GM12875 (cell line): ENCODE measurements around the gene NLGN2.

ENCODE experiments used
- H3K4me3 ChIP-seq: one replicate; pipeline ENCODE4 v1.5.1; 2011; ENCODE audit warnings: low read depth, low read length, control low read depth
- TF ChIP-seq, protein P1 (sequence below): IDR thresholded peaks from 2 replicates; pipeline ENCODE4 v1.5.1; 2011; ENCODE audit warnings: low read depth, mild to moderate bottlenecking, control low read depth, inconsistent platforms, low read length, moderate library complexity, borderline replicate concordance; ENCODE audit not compliant: insufficient read depth

NLGN2 gene

GRCh38 chr17:7468804-7469389 lies 61.3 kb downstream of the NLGN2 start:
- TF ChIP-seq, protein P1, sequence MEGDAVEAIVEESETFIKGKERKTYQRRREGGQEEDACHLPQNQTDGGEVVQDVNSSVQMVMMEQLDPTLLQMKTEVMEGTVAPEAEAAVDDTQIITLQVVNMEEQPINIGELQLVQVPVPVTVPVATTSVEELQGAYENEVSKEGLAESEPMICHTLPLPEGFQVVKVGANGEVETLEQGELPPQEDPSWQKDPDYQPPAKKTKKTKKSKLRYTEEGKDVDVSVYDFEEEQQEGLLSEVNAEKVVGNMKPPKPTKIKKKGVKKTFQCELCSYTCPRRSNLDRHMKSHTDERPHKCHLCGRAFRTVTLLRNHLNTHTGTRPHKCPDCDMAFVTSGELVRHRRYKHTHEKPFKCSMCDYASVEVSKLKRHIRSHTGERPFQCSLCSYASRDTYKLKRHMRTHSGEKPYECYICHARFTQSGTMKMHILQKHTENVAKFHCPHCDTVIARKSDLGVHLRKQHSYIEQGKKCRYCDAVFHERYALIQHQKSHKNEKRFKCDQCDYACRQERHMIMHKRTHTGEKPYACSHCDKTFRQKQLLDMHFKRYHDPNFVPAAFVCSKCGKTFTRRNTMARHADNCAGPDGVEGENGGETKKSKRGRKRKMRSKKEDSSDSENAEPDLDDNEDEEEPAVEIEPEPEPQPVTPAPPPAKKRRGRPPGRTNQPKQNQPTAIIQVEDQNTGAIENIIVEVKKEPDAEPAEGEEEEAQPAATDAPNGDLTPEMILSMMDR: no peak
- H3K4me3 ChIP-seq: no peak overlapping the region
